SIG-M5 treated with dmso at 0.1 percent for 504 hours (cell line): ENCODE data around the gene MMGT1.

ENCODE experiments used
- DNase-seq: peaks from one replicate; lab custom pipeline; 2025; ENCODE audit not compliant: unreplicated experiment; lab: John Stamatoyannopoulos, UW

The MMGT1 gene

DNA sequence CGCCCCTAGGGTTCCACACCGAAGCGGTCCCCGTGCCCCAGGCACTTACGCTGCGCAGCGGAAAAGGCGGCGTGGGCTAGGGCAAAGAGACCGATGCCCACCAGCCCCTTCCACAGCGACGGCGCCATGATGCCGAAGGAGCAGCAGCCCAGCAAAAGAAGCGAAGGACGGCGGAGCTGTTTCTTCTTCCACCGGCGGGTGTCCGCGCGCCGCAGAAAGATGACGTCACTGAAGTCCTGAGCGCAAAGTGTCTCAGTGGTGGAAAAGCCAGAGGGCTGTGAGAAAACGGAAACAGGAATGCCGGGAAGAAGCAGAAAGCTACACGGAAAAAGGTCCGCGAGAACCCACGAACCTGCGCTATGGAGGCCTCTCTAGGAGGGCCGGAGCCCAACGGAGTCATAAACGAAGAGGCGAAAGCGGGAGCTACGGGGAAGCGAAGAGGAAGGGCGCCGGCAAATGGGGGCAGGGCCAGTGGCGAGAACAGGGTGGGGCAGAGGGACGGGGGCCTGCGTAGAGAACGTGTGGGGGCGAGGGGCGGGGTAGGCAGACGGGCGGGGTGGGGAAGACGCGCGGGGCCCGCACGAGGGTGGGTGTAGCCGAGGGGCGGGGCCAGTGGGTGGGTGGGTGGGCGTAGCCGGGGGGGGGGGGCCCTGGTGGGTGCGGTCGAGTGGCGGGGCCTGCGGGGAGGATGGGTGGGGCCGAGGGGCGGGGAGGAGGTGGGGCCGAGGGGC, at the start of gene MMGT1:
Gene MMGT1, minus strand, starts transcription at position 441 of the 731 bp plus-strand sequence. Its CDS starts 313 bp downstream, at position 128.
- DNase-seq: peak; percentile 85

DNA sequence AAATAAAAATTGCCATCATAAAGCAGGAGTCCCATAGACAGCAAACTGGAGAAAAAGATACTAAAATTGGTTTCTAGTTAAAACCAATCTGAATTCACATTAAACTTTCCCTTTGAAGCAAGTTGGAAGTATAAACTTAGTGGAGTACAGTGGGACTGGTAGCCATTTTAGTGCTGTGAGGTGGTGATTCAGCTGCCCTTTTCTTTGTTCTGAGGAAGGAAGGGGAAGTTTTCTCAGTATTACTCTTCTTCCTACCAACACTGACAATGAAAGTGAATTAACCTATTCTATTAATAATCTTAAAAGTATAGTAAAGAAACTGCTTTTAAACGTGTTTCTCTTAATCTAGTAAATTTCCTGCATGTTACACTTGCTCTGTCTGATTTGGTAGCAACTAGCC, 48.1 kb upstream of the MMGT1 start:
- DNase-seq: no peak

GRCh38 chrX:136021160-136021559, 47.4 kb upstream of the MMGT1 start:
- no peak for DNase-seq

DNA sequence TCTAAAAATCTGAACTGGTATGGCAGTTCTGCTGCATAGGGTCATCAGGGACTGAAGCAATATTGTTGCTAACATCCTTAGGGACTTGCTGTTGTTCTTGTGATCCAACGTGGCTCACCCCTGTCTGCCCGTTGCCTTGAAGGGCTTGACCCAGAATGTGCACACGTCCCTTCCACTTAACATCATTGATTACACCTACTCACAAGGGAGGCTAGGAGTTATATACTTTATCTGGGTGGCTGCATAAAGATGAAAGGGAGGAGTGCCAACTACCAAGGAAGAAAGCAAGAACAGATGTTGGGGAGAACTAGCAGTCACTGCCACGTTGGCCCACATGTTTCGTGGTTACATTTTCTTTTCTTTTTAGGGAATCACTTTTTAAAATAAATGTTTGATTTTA, 45.4 kb upstream of the MMGT1 start:
- DNase-seq: no peak

DNA sequence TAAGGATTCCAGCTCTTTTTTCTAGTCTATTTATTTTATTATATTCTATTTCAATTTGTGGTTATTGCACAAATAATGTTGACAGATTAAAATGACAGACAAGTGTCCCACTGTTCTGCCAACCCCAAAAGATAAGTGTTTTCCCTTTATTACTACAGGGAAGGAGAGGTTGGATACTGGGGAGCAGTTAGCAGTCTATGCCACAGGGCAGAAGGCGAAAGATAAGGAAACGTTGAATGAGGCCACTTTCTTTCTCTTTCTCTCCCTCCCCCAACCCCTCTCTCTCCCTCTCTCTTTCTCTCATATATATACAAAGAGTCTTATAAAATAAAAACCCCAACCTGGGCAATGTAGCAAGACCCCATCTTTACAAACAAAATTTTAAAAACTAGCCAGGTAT, 43.1 kb upstream of the MMGT1 start:
- DNase-seq: no peak

DNA sequence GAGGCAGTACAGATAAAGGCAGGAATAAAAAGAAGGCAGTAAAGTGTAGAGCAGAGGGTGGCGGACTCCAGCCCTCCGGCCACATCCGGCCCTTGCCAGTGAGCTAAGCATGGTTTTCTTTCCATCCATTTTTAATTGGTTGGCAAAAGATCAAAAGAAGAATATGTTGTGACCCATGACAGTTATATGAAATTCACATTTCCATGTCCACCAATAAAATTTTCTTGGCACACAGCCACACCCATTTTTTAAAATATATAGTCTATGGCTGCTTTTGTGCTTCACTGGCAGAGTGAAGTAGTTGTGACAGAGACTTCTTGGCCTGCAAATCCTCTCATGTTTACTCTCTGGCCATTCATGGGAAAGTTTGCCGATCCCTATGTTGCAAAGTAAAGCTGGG, 41.2 kb upstream of the MMGT1 start:
- DNase-seq: no peak

DNA sequence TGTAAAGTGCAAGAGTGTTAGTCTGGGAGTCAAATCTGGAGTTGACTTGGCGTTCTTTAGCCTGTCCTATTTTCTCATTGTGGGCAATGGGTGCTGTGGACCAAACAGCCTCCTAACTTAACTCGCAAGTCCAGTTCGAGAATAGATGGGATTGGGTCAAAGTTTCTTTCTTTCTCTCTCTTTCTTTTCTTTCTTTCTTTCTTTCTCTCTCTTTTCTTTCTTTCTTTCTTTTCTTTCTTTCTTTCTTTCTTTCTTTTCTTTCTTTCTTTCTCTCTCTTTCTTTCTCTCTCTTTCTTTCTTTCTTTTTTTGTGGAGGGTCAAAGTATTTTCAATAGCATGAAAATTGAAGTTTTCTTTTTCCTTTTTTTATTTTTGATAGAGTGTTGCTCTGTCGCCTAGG, 14.5 kb upstream of the MMGT1 start:
- DNase-seq: no peak

- no peak for DNase-seq
Observed at GRCh38 chrX:135985973-135986310, 12.2 kb upstream of the MMGT1 start.

GRCh38 chrX:135985157-135985972, 11.6 kb upstream of the MMGT1 start, which contains the start of gene SLC9A6:
Gene SLC9A6, plus strand, starts transcription at chrX:135985435. Its CDS starts 224 bp downstream, at chrX:135985659.
- DNase-seq: peak; percentile 25

- DNase-seq: no peak
Observed at GRCh38 chrX:135984791-135985156, 11.0 kb upstream of the MMGT1 start.

GRCh38 chrX:135984256-135984655, 10.5 kb upstream of the MMGT1 start:
- no peak for DNase-seq

GRCh38 chrX:135982860-135983259, 9.1 kb upstream of the MMGT1 start:
- DNase-seq: no peak

- DNase-seq: no peak
Observed at GRCh38 chrX:135981668-135982067, 7.9 kb upstream of the MMGT1 start.

DNA sequence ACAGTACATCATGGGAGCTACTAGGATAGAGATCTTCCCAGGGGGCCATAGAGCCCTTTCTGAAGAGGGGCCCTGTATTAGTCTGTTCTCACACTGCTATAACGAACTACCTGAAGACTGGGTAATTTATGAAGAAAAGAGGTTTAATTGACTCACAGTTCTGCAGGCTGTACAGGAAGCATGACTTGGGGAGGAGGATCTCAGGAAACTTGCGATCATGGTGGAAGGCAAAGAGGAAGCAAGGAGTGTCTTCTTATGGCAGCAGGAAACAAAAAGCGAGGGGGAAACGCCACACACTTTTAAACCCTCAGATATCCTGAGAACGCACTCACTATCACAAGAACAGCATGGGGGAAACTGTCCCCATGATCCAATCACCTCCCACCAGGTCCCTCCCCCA, 7.2 kb upstream of the MMGT1 start:
- DNase-seq: no peak

- DNase-seq: no peak
Observed at GRCh38 chrX:135977611-135978010, 3.8 kb upstream of the MMGT1 start.

DNA sequence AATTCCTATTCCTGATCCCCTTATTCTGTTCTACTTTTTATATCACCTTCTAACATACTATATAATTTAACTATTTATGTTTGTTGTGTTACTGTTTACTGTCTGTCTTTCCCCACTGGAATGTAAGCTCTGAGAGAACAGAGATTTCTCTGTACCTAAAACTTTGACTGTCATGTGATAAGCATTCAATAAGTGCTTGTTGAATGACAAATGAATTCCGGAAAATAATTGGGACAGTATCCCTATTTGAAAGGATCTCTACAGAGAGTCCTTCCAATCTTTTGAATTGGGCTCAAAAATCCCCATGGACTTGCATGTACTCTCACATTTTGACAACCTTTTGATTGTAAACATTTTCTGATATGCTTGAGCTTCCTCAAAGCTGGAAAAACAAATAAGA, 1.6 kb upstream of the MMGT1 start:
- DNase-seq: no peak

DNA sequence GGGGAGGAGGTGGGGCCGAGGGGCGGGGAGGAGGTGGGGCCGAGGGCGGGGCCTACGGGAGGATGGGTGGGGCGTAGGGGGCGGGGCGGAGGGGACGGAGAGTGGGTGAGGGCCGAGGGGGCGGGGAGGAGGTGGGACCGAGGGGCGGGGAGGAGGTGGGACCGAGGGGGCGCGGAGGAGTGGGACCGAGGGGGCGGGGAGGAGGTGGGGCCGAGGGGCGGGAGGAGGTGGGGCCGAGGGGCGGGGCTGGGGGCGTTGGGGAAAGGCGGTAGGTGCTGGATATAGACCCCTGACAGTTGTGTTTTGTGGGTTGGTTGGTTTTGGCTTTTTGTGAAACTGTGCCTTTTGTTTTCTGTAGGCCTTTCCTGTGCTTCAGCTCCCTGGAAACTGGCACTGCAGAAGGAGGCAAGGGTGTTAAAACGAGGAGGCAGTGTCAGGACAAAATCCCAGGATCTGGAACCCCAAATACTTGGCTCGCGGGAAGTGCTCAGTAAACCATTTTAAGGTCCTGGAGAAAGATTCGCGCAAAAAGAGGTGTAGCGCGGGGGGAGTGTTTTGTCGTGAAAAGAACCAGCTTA, 580 bp upstream of the MMGT1 start:
- peak; percentile 49 for DNase-seq

DNA sequence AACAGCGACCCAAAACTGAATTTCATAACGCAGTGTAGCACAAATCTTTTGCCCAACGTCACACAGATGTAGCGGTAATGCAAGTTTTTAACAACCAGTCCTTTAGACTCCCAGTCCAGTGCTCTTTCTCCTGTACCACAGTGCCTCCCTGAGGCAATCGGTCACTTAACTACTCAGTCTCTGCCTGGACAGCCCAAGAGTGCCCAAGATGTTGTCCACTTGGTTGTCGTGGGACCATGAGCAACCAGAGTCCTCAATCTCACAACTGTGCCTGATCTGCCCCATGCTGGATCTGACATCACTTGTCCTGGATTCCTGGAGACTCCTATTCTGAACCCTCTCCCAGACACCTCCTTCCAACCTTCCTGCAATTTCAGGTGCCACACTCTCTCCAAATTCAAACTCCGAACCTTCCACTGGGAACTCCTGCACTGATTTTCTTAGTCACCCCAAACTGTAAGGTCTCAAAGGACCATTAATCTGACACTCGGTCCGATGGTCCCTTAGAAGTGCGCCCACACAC, 702 bp downstream of the MMGT1 start:
- DNase-seq: peak; percentile 21

DNA sequence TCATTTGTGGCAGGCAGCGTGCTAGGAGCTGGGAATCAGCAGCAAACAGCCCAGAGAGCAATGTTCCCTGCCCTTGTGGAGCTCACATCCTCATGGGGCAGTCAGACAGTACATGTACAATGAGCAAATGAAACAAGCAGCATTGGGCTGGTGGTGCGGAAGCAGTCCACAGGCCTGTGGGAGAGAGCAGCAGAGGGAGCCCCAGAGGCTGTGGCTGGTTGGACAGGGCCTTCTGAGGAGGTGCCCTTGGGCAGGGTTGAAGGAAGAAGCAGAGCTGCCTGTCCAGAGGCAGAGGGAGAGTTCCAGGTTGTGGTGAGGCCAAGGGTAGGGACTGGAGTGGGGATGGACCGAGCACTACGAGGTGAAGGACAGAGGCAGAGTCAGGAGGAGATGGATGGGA, 22.5 kb downstream of the MMGT1 start:
- no peak for DNase-seq

- peak; percentile 8 for DNase-seq
Observed at GRCh38 chrX:135944486-135944885, 29.3 kb downstream of the MMGT1 start.

- no peak for DNase-seq
Observed at GRCh38 chrX:135931644-135932487, 41.9 kb downstream of the MMGT1 start.
